Suprapubic skin (tissue), 4 donors: ENCODE results near the gene BAZ2B.

Experiments
- CTCF ChIP-seq, 2 donors: fragments of 200-600 bp in 1 of 2; fragments of 450-650 bp in 1 of 2; sonication (generic) in 1 of 2; IDR thresholded peaks; one replicate each; pipeline ENCODE4 v1.5.1; 2016 to 2019; ENCODE audit warnings: antibody characterized with exemption in 2 of 2, mild to moderate bottlenecking in 1 of 2, moderate library complexity in 1 of 2
- EP300 ChIP-seq: sonication (generic); formaldehyde crosslinking; IDR thresholded peaks from one replicate; pipeline ENCODE4 v1.6.1; 2017; ENCODE audit warnings: antibody characterized with exemption
- POLR2A ChIP-seq, 2 donors: fragments of 450-650 bp; IDR thresholded peaks; one replicate each; pipeline ENCODE4 v1.6.1; 2017; ENCODE audit warnings: antibody characterized with exemption in 2 of 2, mild to moderate bottlenecking in 2 of 2, moderate library complexity in 2 of 2
- POLR2AphosphoS5 ChIP-seq, 3 donors: sonication (generic); formaldehyde crosslinking; IDR thresholded peaks; one replicate each; pipeline ENCODE4 v1.6.1; 2017; ENCODE audit warnings: antibody characterized with exemption in 3 of 3

GRCh38 chr2:159612255-159612901, 4.0 kb downstream of the BAZ2B start:
- no peak for TF ChIP-seq CTCF (IDR thresholded peaks at IDR 0.05)
- TF ChIP-seq POLR2AphosphoS5 (IDR thresholded peaks at IDR 0.05), result no peak
- no peak for TF ChIP-seq POLR2A (IDR thresholded peaks at IDR 0.05)
- TF ChIP-seq EP300, result no peak
